ENCODE results near the gene CD34. TPM values are rescaled to one million over a fixed set of nuclear protein-coding genes. Genes with fewer than 3 reads are reported as not detected.

CD34 gene
- total RNA-seq, 1 donor from 2014 or later = 69.6 TPM

DNA sequence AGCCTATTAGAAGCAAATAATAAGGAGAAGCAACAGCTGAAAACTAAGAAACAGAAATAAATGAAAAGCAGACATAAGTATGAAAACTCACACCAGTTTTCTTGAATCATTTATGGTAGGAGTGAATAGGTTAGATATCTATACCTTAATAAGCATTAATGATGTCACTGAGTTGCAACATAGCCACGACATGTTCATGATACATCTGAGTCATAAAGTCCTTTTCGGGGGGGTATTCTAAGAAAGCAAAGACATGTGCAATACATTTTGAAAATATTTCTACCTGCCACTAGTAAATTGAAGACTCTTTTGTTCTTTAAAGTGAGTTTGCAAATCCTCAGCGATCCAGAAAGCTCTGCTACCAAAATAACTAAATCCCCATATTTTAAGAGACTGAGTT, 7.2 kb downstream of the CD34 start:
- peak overlapping the region; percentile 95 for H3K27ac ChIP-seq (replicated peaks)
- no peaks in the 10 kb centered on the region for H3K9me3 ChIP-seq (replicated peaks)
- DNase-seq = no peak
- no peaks in the 10 kb centered on the region for H3K27me3 ChIP-seq (ENCODE audit: low read depth)
- TF ChIP-seq, protein P1, sequence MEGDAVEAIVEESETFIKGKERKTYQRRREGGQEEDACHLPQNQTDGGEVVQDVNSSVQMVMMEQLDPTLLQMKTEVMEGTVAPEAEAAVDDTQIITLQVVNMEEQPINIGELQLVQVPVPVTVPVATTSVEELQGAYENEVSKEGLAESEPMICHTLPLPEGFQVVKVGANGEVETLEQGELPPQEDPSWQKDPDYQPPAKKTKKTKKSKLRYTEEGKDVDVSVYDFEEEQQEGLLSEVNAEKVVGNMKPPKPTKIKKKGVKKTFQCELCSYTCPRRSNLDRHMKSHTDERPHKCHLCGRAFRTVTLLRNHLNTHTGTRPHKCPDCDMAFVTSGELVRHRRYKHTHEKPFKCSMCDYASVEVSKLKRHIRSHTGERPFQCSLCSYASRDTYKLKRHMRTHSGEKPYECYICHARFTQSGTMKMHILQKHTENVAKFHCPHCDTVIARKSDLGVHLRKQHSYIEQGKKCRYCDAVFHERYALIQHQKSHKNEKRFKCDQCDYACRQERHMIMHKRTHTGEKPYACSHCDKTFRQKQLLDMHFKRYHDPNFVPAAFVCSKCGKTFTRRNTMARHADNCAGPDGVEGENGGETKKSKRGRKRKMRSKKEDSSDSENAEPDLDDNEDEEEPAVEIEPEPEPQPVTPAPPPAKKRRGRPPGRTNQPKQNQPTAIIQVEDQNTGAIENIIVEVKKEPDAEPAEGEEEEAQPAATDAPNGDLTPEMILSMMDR (IDR thresholded peaks at IDR 0.05; ENCODE audit: borderline replicate concordance) = no peak
- H3K4me3 ChIP-seq = no peak overlapping the region
- intact Hi-C loops (cut with micrococcal nuclease) = no loop called here
- peaks cover 91% of the 10 kb centered on the region for H3K4me1 ChIP-seq
- peaks cover 6% of the 10 kb centered on the region for H3K36me3 ChIP-seq

DNA sequence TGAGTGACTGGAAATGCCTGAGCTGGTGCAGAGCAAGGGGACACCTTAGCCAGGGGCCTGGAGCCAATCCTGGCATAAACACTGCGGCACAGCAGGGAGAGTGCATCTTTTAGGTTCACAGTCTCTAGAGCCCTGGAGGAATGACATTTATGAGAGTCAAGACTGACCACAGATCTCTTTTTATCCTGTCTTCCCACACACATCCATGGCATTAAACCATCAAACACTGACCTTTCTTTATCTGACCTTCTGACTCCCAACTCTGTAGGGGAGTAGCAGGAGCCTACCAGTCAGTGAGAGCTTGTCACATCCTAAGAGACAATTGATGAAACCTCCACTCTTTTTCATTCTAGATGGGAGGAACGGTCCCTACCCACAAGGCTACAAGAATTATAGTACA, 7.9 kb downstream of the CD34 start:
- peak overlapping the region; percentile 27 for H3K4me3 ChIP-seq
- no peaks in the 10 kb centered on the region for H3K9me3 ChIP-seq (replicated peaks)
- no peaks in the 10 kb centered on the region for H3K27me3 ChIP-seq (ENCODE audit: low read depth)
- intact Hi-C loops (cut with micrococcal nuclease) = no loop called here
- H3K4me1 ChIP-seq = peaks cover 98% of the 10 kb centered on the region
- no peak for DNase-seq
- peak overlapping the region; percentile 95 for H3K27ac ChIP-seq (replicated peaks)
- H3K36me3 ChIP-seq = peaks cover 8% of the 10 kb centered on the region
- TF ChIP-seq, protein P1 (IDR thresholded peaks at IDR 0.05; ENCODE audit: borderline replicate concordance) = no peak

DNA sequence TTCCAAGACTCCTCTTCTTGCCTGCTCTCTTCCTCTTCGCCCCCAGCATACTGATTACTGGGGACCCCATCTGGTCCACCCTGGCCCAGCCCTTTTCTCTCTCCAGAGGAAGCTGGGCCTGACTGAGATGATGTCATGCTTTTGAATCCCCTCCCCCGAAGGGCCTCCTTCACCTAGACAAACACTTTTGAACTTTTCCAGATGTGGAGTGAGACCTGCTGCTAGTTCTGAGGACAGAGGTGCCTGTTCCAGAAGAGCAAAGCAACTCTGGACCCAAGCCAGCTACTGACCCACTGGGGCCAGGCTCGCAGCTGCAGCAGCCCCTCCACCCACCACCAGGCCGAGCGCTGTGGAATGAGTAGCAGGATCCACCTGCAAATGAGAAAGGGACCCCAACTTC, 8.4 kb downstream of the CD34 start:
- TF ChIP-seq, protein P1 (IDR thresholded peaks at IDR 0.05; ENCODE audit: borderline replicate concordance) = no peak
- DNase-seq = no peak
- intact Hi-C loops (cut with micrococcal nuclease) = no loop called here

DNA sequence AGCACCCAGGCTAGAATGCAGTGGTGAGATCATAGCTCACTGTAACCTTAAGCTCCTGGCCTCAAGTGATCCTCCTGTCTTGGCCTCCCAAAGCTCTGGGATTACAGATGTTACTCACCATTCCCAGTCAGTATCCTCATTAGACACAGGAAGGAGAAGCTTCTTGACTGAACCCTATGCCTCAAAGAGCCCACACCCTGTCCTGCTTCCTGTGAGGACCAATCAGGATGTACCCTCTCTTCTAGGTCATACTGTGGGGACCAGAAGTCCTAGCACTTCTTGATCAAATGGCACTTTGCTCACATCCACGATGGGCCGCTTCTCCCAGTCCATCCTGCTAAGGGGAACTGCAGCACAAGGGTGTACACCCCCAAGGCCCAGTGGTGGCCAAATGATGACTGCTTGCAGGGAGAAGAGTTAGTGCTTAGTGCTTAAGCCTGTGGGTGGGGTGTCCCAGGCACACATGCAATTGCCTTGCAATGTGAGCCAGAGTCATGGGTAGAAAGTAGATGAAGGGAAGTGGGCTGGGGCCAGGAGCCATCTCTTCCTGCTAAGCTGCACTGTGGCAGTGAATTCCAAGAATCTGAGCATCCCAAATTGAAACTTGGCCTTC, 9.8 kb downstream of the CD34 start:
- Histone ChIP-seq H3K36me3 (peaks cover 12% of the 10 kb centered on the region), H3K9me3 (replicated peaks) (no peaks in the 10 kb centered on the region), H3K27ac (replicated peaks) (peak overlapping the region; percentile 95), H3K4me1 (peaks cover 98% of the 10 kb centered on the region), H3K4me3 (no peak overlapping the region), H3K27me3 (ENCODE audit: low read depth) (no peaks in the 10 kb centered on the region)
- TF ChIP-seq, protein P1 (IDR thresholded peaks at IDR 0.05; ENCODE audit: borderline replicate concordance) = no peak
- intact Hi-C loops (cut with micrococcal nuclease) = no loop called here
- DNase-seq = no peak

More for the DNA sequence above, 8.4 kb downstream of the CD34 start:
- no peaks in the 10 kb centered on the region for H3K27me3 ChIP-seq (ENCODE audit: low read depth)
- H3K9me3 ChIP-seq (replicated peaks) = no peaks in the 10 kb centered on the region
- peaks cover 99% of the 10 kb centered on the region for H3K4me1 ChIP-seq
- H3K27ac ChIP-seq (replicated peaks) = peak overlapping the region; percentile 95
- peak overlapping the region; percentile 27 for H3K4me3 ChIP-seq
- peaks cover 8% of the 10 kb centered on the region for H3K36me3 ChIP-seq

DNA sequence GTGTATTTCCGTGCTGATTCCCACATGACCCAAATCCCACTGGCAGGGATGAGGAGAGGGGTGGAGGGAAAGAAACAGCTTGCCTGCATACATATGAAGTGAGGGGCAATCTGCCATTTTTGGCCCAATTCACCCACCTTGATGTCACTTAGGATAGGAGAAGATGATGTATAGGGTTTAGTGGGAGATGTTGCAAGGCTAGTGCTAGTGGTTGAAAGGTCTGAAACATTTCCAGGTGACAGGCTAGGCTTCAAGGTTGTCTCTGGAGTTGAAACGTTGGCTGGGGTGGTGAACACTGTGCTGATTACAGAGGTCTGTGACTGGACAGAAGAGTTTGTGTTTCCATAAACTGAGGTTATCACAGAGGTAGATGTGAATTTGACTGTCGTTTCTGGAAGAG, 12.1 kb downstream of the CD34 start:
- Histone ChIP-seq H3K36me3 (peaks cover 27% of the 10 kb centered on the region), H3K4me1 (peaks cover 98% of the 10 kb centered on the region), H3K4me3 (no peak overlapping the region), H3K27ac (replicated peaks) (peak overlapping the region; percentile 95), H3K9me3 (replicated peaks) (no peaks in the 10 kb centered on the region), H3K27me3 (ENCODE audit: low read depth) (no peaks in the 10 kb centered on the region)
- DNase-seq = no peak
- intact Hi-C loops (cut with micrococcal nuclease) = no loop called here
- TF ChIP-seq, protein P1 (IDR thresholded peaks at IDR 0.05; ENCODE audit: borderline replicate concordance) = no peak
